GM21447 (cell line): ENCODE measurements around the gene SUPT4H1.

Experiments
- ATAC-seq: cut with Tn5 transposase; IDR thresholded peaks from one replicate; pipeline ENCODE4 v1.9.1; 2021; ENCODE audit not compliant: unreplicated experiment

Gene SUPT4H1

DNA sequence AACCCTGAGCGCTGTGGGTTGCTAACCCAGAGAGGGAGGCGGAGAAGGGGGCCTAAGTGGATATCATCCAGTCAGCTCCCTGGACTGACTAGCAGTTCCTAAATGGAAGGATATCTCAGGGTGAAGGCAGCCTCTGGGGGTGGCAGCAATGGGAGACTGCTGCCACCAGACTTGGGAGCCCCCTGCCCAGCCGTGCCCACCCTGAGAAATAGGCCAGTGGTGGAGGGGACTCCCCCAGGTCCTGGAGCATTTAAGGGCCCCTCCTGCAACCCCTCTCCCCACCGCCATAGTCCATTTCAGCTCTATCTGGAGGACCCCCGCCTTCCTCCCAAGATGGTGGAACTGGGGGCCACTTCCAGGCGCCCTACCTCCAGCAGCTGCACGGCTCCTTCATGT is 31.8 kb downstream of the SUPT4H1 start:
- no peak for ATAC-seq

DNA sequence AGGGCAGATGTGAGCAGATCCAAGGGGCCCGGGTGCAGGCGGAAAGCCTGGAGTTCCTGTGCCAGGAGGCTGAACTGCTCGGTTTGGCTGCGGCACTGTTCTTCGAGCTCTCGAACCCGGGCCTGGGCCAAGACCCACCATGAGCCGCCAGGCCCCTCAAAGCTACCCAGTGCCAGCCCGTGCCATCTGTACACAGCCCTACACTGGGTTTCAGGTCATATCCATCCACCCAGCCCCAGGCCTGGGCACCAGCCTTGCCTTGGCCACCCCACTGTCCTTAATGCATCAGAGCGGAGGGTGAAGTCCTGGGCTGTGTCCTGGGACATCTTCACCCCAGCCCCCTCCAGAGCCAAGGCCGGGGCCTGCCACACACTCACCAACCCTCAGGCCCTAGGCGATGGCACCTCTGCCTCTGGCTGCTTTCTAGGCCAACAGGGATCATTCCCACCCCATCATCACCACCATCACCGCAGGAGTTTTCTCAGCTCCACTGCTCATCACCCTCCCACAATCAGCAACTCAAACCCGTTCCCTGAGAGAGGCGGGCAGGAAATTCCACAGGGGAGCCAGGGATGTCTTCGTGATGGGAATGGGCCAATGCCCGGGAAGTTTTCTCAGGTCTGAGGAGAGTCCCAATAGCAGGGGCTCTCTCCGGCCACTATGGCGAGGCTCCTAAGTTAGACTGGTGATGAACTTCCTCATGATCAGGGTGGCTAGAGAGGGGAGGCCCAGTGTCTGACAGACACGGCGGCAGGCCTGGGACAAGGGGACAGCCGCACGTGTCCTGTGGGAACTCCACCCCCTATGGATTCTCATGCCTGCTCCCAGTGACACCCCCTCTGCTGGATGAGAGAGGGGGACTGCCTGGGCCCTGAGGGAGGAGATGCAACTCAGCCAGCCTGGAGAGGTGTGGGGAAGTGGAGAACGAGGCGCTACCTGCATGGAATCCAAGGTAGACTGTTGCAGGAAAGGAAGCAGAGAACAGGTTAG is 32.5 kb downstream of the SUPT4H1 start:
- ATAC-seq: no peak

DNA sequence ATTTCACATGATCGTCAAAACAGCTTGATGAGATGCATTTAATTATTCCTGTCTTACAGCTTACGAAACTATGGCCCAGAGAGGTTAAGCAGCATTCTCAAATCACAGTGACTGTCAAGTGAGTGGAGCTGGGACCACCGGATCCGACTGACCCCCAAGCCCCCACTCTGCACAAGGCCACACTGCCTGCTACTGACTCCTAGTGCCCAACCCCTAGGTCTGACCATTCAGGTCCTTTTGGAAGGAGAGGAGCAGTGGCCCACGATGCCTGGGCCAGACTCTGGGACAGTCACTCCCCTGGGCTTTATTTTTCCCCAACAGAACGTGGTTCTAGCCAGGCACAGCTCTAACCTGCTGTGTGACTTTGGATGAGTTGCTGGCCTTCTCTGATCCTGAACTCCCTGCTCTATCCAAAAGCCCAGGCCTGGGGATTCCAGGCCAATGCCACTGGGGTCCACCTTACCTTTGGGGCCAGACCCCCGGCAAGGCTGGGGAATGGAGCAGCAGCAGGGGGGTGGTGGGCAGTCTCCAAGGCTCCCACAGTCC is 33.3 kb downstream of the SUPT4H1 start:
- ATAC-seq: no peak

DNA sequence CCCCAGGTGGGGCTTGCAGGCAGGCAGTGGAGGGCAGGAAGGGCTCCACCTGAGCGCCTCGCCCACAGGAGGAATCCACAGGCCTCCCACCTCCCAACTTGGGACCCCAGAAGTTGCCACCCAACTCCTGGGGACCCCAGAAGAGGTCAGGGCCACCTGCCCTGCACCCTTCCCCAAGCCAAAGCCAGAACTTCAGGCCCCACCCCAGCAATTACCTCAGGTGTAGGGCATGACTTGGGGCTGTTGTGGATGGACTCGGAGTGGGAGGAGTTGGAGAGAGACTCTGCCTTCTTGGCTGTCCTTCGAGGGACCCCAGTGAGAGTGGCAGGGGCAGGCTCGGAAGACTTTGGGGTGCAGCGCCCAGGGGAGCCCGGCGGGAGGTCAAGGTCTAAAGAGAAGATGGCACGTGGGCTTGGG is 33.9 kb downstream of the SUPT4H1 start:
- no peak for ATAC-seq

DNA sequence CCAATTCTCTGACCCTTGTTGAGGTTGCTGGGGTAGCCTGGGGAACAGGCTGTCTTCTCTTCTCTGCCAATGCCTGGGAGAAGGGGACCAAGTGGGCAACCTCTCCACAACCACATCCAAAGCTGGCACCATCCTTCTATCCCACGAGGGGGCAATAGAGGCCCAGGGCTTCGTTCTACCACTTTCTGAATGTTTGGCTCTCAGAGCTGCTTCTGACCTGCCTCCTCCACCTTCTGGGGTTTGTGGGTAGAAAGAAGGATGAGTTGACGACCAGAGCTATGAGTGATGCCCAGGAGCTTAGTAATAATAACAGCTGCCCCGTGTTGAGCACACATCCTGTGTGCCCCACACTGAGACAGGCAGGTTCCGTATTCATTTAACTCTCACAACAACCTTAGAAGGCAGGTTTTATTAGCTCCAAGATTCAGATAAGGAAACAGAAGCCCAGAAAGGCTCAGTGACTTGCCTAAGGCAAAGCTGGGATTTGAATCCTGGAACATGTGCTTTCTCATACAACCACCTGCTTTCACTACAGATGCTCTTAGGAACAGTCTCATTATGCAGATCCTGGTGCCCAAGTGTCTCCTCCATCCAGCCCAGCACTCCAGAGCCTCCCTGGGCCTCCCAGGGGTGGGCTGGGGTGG is 34.5 kb downstream of the SUPT4H1 start:
- ATAC-seq: peak; percentile 77

DNA sequence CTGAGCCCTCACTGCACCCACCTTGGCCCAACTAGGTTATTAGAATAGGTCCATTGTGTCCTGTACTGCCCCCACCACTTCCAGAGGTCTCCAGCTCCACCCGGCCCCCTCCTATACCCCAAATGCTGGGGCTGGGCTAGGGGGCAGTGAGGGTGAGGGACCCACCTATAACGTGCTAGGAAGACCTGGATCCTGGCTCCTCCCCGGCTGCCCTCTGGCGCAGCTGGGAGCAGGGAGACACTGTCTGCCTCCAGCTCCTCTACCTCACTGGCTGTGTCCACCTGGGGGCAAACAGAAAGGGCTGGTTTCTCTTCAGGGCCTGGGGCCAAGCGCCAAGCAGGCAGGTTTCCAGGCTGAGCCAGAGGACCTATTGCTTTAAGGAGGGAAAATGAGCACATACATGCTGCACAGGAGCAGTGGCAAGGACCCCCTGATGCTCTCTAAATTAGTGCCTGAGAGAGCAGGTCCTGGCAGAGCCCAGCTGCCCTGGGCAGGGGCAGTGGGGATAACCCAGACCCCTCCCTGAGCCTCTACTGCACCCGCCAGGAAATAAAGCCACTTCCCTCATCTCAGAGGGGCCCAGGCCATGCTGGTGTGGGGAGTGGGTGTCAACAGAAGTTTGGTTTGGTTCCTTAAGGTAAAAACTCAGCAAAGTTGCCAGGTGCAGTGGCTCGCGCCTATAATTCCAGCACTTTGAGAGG is 35.6 kb downstream of the SUPT4H1 start:
- no peak for ATAC-seq

DNA sequence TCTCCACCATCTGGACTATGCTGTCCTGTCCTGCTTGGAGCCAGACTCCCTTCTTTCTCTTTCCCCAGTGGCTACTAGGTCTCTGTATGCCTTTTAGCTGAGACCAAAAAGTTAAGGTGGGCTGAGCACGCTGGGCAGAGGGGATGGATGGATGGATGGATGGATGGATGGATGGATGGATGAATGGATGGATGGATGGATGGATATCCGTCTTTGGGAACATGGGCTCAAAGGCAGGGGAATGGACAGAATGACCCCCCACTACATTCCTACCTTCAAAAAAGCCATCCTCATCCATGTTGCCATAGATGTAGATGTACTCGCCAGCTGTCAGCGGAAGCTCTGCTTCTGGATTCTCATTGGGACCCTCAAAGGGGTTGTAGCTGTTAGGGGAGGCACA is 36.3 kb downstream of the SUPT4H1 start:
- ATAC-seq: no peak

DNA sequence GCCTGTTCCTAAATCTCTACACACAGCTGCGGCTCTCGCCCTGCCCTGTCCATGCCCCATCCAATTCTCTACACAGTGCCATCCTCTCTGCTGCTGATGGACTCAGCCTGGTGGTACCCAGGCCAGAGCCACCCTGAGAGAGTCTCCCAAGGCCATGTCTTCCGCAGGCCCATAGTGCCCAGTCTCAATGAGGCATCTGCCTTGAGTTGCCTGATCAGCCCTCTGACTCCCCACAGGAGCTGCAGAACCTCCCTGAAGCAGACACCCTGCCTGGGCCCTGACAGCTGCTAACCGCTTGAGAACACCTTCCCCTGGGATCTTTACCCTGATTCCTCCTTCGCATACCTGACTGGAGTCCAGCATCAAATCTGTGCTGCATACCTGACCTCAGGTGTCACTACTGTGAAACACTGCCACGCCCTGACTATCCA is 36.7 kb downstream of the SUPT4H1 start:
- ATAC-seq: no peak

DNA sequence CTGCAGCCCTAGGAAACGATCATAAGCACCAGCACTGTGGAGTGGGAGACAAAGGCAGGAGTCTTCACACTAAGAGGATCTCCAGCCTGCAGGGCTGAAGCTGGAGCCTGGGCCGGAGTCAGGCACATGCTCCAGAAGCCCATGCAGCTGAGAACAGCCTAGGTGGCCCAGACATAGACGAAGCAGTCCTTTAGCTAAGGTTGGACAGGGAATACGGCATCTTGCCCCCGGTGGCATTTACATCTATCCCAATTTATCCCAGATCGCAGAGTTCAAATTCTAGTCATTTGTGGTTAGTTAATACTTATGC is 37.3 kb downstream of the SUPT4H1 start:
- ATAC-seq: no peak

DNA sequence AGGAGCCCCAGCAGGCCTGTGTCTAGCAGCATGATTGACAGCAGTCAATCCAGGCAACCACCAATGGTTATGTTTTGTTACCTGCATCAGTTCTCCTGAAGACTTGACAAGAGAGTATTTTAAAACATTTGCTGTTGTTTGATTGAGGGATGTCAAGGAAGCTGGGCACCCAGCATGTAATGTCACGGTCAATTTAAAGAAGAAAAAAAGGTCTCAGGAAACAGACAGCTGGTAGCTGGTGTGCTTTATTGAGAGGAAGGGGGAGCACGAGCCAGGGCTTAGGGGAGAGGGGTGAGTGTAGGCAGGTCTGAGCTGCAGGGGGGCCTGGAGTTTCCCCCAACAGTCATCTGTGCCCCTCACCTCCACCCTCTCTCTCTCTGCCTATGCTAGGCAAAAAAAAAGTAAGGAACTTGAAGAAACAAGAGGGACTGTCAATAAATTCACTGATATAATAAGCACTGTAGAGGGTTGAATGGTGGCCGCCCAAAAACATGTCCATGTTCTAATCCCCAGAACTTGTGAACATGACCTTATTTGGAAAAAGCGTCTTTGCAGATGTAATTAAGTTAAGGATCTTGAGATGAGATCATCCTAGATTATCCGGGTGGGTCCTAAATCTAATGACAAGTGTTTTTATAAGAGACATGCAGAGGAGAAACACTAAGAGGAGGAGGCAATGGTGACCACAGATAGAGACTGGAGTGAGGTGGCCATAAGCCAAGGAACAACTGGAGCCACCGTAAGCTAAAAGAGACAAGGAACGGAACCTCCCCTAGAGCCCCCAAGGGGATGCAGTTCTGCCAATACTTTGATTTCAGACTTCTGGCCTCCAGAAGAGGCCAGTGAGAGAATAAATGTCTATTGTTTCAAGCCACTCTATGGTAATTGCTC is 37.9 kb downstream of the SUPT4H1 start:
- no peak for ATAC-seq

DNA sequence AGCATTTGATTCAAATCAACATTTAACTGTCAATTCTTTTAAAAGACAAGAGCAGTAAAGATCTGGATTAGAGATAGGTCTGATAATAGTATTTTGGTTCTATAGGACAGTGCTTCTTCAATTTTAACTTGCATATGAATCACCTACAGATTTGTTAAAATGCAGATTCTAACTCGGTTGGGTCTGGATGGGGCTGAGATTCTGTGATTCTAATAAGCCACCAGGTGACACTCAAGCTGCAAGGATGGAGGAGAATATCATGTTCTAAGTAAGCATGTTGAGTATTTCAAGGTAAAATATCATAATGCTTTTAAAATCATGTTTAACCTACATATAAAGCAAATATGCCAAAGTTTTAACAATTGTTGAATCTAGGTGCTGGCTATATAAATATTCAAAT is 39.2 kb downstream of the SUPT4H1 start:
- no peak for ATAC-seq

DNA sequence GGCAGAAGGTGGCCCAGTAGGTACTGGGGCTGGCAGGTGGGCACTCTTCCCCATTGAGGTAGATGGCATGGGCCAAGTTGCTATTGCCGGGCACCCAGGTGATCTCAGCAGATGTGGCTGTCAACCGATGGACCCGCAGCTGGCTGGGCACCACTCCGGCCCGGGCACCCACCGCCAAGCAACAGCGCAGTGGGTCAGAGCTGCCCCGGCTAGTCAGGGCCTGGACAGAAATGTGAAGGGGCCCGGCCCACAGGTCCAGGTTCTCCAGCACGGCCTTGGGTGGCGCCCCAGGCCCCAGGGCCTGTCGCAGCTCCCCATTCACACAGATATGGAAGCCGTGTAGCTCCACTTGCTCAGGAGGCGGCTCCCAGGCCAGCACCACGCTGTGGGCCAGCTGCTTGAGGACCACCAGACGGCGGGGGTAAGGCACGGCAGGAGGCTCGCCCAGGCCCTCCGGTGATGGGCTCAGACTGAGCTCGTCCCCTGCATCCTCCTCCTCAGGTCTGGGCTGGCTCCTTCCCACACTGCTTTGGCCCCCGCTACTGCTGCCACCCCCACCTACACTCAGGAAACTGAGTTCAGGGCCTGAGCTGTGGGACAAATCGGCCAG is 39.9 kb downstream of the SUPT4H1 start:
- no peak for ATAC-seq

DNA sequence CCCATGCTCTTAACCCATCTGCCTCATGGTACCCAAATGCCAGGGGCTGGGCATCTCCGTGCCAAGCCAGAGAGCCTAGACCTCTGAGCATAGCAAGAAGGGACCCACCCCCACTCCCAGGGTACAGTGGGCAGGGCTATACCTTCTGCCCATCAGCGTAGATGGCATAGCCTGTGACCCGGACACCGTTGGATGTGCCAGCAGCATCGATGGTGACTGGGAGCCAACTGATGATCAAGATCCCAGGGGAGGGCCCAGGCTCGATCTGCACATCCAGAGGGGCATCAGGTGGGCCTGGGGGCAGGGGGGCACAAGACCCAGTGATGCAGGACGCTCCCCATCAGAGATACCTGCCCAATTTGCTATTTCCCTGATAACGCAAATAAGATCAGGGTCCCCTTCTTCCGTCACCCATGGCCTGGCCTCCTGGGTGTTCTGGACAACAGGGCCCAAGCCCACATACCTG is 40.5 kb downstream of the SUPT4H1 start:
- no peak for ATAC-seq

DNA sequence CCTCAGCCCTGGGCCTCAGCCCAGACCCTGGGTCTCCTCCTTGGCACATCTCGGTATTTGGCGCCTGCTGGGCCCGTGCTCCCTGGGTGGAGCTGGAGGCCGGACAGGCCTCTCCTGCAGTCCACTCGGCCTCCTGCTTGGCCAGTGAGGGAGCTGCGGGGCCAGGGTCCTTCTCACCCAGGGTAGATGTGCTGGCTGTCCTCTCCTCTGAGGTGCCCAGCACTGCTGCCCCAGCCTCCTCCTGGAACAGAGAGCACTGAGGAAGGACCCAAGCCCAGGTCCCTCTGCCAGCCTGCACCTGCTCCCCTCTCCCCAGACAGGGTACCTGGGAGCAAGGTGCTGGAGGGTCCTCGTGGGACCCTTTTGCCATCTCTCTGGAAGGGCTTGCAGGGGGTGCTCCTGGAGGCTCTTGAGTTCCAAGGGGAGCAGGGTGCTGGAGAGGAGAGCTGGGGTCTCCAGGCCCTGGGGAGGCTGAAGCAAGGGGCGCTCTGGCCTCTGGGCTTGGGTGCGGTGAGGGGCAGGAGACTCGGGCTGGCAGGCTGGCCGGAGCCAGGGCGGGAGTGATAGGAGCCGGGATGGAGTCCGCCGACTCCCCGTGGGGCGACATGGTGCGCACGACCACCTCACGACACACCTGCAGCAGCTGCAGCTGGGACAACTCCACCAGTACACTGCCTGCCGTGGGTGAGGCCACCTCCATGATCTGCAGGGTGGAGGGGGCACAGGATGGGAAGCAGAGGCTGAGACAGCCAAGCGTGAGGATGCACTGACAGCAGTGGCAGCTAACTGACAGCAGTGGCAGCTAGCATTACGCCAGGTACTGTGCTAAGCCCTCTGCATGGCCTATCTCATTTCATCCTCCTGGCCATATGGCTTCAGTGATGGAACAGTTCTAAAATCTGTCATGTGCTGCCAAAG is 41.2 kb downstream of the SUPT4H1 start:
- no peak for ATAC-seq

DNA sequence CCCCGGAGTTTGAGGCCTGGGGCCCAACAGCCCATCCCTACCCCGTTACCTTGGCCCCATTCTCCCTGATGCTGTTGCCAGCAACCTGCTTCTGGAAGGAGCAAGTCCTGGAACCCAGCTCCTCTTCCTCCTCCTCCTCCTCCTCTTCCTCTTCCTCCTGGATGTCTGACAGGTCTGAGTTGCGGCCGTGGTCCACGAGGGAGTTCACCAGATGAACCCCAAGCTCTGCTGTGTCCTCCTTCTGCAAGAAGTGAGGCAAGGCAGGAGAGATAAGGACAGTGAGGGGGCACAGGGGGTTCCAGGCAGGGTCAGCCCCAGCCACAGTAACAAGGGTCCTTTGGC is 42.1 kb downstream of the SUPT4H1 start:
- no peak for ATAC-seq

DNA sequence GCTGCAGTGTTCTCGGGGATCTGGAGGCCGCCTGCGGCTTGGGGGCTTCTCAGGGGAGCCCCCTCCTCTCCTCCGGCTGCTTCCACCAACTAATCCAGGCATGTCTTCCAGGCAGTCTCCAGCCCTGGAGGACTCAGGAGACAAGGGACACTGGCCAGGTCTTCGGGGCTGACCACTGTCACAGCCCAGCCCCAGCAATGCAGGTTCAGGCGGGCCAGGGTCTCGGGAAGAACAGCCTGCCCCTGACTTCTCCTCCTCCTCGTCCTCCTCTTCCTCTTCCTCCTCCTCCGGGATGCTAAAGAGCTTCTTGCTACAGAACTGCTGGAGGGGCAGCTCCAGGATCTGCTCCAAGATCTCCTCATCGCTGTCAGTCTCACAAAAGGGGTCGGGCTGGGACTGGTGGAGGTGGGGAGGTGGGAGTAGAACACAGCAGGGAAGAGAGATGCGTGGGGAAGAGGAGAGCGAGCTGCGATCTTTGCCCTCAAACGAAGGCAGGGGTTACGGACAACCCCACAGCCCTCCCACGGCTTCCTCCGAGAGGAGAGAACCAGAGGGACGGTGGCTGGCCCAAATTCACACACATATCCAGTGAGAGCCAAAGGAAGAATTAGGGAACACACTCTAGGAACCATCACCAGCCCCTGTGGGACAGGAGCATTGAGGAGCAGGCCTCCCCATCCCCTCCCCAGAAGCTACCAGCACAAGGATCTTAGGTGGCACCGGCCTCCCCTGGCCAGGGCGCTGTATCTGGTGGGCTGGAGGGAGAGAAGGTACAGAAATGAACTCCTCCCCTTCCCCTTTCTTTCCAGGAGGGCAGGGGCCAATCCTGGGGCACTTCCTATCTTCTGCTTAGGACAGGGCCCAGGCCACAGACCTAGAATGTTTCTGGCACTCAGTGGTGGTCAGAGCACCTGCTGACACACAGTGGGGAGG is 42.8 kb downstream of the SUPT4H1 start:
- no peak for ATAC-seq

DNA sequence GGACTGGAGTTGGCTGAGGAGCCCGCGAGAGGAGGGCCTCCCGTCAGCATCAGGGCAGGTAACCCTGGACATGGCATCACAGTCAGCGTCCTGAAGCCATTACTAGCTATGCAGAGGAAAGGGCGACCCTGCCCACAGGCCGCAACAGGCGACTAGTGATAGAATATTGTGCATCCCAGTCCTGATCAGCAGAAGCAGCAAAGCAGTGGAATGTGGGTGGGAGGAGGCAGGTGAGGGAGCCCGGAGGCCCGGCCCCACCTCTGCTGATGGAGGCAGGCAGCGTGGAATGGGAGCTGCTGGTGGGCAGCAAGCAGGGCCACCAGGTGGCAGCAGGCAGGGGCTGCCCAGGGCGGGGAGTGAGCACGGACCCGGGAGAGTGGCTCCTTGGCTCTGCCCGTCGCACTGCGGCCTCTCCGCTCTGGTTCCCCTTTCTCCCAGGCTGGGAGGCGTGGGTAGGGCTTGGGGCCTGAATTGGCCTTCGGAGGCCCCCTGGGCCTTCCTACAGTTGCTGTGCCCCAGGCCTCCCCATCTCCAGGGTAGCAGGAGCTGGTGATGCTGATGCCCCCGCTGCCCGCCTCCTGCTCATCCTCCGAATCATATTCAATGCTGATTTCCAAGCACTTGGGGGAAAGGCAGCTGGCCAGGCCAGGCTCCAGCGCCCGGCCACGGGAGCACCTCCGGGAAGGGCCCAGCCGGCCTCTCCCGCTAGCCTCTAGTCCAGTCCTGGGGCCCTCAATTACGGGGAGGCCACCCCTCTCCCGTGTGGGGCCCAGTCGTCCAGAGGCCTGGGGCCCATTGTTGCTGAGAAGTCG is 43.6 kb downstream of the SUPT4H1 start:
- no peak for ATAC-seq
